GM12801 (cell line): ENCODE data around the gene CBX6.

ENCODE experiments used
- TF ChIP-seq, protein P1 (sequence below): IDR thresholded peaks from one replicate; pipeline ENCODE4 v1.5.1; 2011; ENCODE audit warnings: control low read depth; ENCODE audit not compliant: insufficient read length; ENCODE audit errors: extremely low read depth

The CBX6 gene

DNA sequence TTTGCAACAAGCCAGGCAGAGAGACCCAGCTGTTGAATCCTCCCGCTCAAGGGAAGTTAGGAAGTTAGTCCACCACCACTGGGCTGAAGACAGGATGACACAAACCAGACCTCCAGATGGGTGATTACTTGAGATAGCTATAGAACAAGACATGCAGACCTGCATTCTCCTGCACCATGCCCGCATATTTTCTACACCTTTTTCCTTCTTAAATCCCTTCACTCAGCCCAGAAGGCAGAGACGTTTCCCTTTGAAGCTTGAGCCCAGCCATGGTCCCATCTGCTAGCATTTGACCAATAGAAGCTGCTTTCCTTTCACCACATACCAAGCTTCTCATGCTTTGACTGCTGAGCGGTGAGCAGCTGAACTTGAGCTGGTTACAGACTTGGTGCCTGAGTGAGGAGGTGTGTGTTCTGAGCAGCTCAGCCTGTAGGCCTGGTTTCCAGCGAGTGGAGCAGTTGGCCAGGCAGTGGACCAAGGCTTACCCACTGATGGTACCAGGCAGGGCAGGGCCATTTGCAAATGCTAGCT, 29.2 kb upstream of the CBX6 start:
- TF ChIP-seq, protein P1, sequence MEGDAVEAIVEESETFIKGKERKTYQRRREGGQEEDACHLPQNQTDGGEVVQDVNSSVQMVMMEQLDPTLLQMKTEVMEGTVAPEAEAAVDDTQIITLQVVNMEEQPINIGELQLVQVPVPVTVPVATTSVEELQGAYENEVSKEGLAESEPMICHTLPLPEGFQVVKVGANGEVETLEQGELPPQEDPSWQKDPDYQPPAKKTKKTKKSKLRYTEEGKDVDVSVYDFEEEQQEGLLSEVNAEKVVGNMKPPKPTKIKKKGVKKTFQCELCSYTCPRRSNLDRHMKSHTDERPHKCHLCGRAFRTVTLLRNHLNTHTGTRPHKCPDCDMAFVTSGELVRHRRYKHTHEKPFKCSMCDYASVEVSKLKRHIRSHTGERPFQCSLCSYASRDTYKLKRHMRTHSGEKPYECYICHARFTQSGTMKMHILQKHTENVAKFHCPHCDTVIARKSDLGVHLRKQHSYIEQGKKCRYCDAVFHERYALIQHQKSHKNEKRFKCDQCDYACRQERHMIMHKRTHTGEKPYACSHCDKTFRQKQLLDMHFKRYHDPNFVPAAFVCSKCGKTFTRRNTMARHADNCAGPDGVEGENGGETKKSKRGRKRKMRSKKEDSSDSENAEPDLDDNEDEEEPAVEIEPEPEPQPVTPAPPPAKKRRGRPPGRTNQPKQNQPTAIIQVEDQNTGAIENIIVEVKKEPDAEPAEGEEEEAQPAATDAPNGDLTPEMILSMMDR = no peak

DNA sequence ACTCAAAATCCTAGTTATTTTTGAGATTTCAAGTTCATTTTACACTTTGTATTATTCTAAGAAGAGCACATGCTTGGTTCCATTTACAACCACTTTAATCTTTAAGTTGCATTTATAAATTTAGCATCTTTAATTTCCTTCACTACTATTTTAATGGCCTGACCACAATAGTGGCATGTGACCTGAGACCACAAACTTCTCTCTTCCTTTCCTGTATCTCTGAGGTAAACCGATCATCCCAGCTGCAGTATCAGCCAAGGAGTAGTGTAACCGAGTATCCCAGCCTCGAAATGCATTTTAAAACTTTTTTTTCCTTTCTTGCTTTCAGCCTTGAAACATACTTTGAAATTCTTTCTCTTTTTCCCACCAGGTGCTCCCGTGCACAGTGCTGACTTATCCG, 28.7 kb upstream of the CBX6 start:
- TF ChIP-seq, protein P1 = no peak

DNA sequence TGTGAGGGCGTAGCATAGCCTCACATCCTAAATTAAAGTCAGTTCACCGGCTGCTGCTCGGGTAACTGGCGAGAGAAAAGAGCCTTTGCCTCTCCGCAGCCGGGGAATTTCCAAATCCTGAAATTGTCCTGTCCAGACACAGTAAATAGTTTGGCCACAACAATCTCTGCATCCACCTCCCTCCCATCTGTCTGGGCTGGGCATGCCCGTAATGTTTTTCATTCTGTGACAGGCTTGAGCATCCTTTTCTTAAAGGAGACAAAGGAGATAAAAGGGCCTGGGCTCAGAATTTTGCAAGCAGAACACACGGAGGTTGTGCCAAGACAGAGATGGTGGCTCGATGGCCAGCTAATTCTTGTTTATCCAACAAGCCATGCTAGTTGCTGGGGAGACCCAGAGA, 19.2 kb upstream of the CBX6 start:
- TF ChIP-seq, protein P1 = no peak

DNA sequence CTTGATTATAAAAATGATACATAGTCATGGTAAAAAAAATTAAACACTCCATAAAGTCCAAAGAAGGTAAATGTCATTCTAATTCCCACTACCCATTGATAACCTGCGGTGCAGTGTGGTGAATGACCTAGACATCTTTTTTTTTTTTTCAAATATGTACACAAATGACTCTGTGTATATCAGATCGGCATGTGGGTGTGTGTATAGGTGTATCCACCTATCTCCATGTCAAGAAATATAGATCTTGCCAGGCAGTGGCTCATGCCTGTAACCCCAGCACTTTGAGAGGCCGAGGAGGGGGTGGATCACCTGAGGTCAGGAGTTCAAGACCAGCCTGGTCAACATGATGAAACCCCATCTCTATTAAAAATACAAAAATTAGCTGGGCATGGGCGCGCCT, 18.4 kb upstream of the CBX6 start:
- TF ChIP-seq, protein P1 = no peak

DNA sequence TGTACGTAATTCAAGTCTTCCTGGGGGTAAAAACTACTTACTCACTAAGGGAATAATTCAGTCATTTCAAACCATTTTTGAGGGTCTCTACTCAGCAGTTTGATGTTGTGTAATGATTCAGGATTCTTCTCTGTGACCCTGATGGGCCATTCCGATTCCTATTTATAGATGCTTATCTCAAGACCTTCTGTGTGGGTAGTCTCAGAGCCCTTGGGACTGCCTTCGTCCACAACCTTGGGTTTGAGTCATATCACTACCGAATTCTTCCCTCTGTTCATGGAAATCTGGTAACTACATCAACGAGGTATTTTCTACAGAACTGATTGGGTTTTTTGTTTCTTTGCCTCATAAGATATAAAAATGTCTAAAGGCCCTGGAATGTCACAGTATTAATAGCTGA, 14.3 kb upstream of the CBX6 start:
- TF ChIP-seq, protein P1 = no peak

DNA sequence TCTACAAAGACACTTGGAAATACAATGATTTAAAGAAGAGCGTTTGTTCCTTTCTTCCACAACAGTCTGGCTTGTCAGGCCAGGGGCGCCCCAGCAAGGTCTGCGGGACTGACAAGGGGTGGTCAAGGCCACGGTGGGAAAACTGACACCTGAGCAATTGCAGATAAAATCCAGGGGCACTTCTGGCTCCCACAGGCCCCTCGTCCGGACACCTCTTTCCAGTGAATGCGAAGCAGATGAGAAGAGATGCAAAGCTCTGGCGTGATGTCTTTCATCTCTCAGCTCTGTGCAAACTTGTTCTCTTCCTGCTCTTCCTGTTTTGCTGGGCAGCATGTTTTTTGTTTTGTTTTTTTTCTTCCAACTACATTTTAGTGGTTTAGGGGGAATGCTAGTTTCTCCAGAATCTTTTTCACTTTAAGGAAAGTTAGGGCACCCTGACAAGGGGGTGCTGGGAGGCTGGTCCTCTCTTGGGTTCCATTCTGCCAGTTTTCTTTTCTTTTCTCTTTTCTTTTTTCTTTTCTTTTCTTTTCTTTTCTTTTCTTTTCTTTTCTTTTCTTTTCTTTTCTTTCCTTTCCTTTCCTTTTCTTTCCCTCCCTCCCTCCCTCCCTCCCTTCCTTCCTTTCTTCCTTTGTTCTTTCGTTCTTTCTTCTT, 11.1 kb upstream of the CBX6 start:
- TF ChIP-seq, protein P1 = no peak

DNA sequence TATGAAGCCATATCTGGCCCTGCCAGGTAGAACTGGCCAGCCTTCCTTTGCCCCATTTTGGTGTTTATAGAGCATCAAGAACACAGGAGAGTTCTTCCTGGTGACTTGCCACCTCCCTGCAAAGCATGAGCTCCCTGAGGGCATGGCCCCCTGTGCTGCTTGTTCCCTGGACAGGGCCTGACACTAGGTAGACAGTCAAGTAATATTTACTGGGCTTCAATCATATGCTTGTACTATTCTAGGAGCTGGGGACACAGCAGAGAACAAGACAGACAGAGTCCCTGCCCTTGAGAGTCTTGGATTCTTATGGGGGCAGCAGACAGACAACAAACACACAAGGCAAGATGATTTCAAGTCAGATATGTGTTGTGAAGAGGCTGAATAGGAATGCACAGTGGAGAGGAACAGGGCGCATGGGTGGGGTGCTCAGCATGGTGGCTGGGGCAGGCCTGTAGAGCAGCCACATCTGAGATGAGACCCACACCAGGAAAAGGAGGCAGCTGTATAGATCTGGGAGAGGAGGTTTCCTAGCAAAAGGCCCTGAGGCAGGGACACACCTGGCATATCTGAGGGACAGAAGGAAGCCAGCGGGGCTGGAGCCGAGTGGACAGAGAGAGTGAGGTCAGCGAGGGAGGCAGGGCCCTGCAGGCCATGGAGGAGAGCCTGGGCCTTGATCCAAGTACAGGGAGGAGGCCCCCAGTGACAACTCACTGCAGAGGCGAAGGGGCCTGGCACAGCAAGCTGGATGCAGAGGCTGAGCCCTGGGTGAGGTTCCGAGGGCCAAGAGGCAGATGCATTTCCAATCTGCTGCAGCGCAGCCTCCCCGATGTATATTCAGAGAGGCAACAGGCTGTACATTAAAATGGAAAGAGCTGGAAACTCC, 10.2 kb upstream of the CBX6 start:
- TF ChIP-seq, protein P1 = no peak
